Activated CD8-positive, alpha-beta memory T cell treated with anti-CD3 and anti-CD28 coated beads, Interleukin-2, amount 50 U/mL, for 24 hours (primary cell): Measurements from ENCODE around the gene C19orf12.

ENCODE experiments used
- DNase-seq: peaks from one replicate; pipeline ENCODE4 v3.0.0-alpha.2; 2020; ENCODE audit errors: extremely low read depth

The C19orf12 gene

GRCh38 chr19:29714953-29715700 is at the start of gene C19orf12:
Gene C19orf12 (minus strand): TSS chr19:29715261. CDS start chr19:29708413, 6,848 bp downstream.
- DNase-seq, result no peak

- DNase-seq, result no peak
Observed at GRCh38 chr19:29764361-29764760, 49.3 kb upstream of the C19orf12 start.

GRCh38 chr19:29763196-29763595 is 48.1 kb upstream of the C19orf12 start:
- no peak for DNase-seq

- no peak for DNase-seq
Observed at GRCh38 chr19:29761575-29762232, 46.6 kb upstream of the C19orf12 start.

GRCh38 chr19:29760752-29761502 is 45.9 kb upstream of the C19orf12 start:
- no peak for DNase-seq

GRCh38 chr19:29759359-29759758 is 44.3 kb upstream of the C19orf12 start:
- no peak for DNase-seq

GRCh38 chr19:29758863-29759262 is 43.8 kb upstream of the C19orf12 start:
- no peak for DNase-seq

- DNase-seq, result no peak
Observed at GRCh38 chr19:29757551-29757950, 42.5 kb upstream of the C19orf12 start.

- DNase-seq, result no peak
Observed at GRCh38 chr19:29753934-29754305, 38.9 kb upstream of the C19orf12 start.

- DNase-seq, result no peak
Observed at GRCh38 chr19:29753190-29753933, 38.3 kb upstream of the C19orf12 start.

GRCh38 chr19:29752450-29753025 is 37.5 kb upstream of the C19orf12 start:
- no peak for DNase-seq

GRCh38 chr19:29751932-29752331 is 36.9 kb upstream of the C19orf12 start:
- no peak for DNase-seq

GRCh38 chr19:29750001-29750400 is 34.9 kb upstream of the C19orf12 start:
- DNase-seq, result no peak

- no peak for DNase-seq
Observed at GRCh38 chr19:29748996-29749849, 34.2 kb upstream of the C19orf12 start.

GRCh38 chr19:29745253-29745652 is 30.2 kb upstream of the C19orf12 start:
- no peak for DNase-seq

- DNase-seq, result no peak
Observed at GRCh38 chr19:29743681-29744080, 28.6 kb upstream of the C19orf12 start.

- DNase-seq, result no peak
Observed at GRCh38 chr19:29741776-29742175, 26.7 kb upstream of the C19orf12 start.

GRCh38 chr19:29741226-29741625 is 26.2 kb upstream of the C19orf12 start:
- DNase-seq, result no peak

GRCh38 chr19:29737461-29738000 is 22.5 kb upstream of the C19orf12 start:
- DNase-seq, result no peak

- no peak for DNase-seq
Observed at GRCh38 chr19:29735829-29736228, 20.8 kb upstream of the C19orf12 start.
